Measurements from ENCODE around the gene ALS2.

ALS2 gene

GRCh38 chr2:201780674-201781493, at the start of gene ALS2:
TSS of gene ALS2 (minus strand) at chr2:201780933. CDS start at chr2:201768885, 12,048 bp downstream.
- peak within 1 kb of the TSS; percentile 91 for H3K9ac ChIP-seq (ENCODE audit: insufficient read length, low read depth)
- peak; percentile 98 for DNase-seq (ENCODE audit: low read depth, low spot score)
- no peaks in the 10 kb centered on the region for H3K4me1 ChIP-seq (ENCODE audit: insufficient read depth, insufficient read length)
- no peak for TF ChIP-seq SUZ12 (IDR thresholded peaks at IDR 0.05; ENCODE audit: extremely low read depth, insufficient read depth, insufficient read length)
- TF ChIP-seq ZNF274 (IDR thresholded peaks at IDR 0.05; ENCODE audit: low read depth, low read length), result no peak
- peak; percentile 36 for TF ChIP-seq YY1 (IDR thresholded peaks at IDR 0.05; ENCODE audit: insufficient read depth, insufficient read length)
- peak within 1 kb of the TSS; percentile 90 for H3K4me3 ChIP-seq (ENCODE audit: insufficient read length, low read depth)
- H3K9me3 ChIP-seq (ENCODE audit: insufficient read depth, low read length), result no peaks in the 10 kb centered on the region
- peaks cover under 1% of the 10 kb centered on the region for H3K36me3 ChIP-seq (ENCODE audit: insufficient read depth, insufficient read length, low read length)
- no peaks in the 10 kb centered on the region for H3K27me3 ChIP-seq (ENCODE audit: insufficient read depth, insufficient read length)

- TF ChIP-seq YY1 (IDR thresholded peaks at IDR 0.05; ENCODE audit: insufficient read depth, insufficient read length) (no peak), ZNF274 (IDR thresholded peaks at IDR 0.05; ENCODE audit: low read depth, low read length) (no peak), SUZ12 (IDR thresholded peaks at IDR 0.05; ENCODE audit: extremely low read depth, insufficient read depth, insufficient read length) (no peak)
- H3K9ac ChIP-seq (ENCODE audit: insufficient read length, low read depth), result no peak overlapping the region
- H3K4me3 ChIP-seq (ENCODE audit: insufficient read length, low read depth), result no peak overlapping the region
- no peaks in the 10 kb centered on the region for H3K36me3 ChIP-seq (ENCODE audit: insufficient read depth, insufficient read length, low read length)
- no peaks in the 10 kb centered on the region for H3K4me1 ChIP-seq (ENCODE audit: insufficient read depth, insufficient read length)
- H3K27me3 ChIP-seq (ENCODE audit: insufficient read depth, insufficient read length), result no peaks in the 10 kb centered on the region
- no peaks in the 10 kb centered on the region for H3K9me3 ChIP-seq (ENCODE audit: insufficient read depth, low read length)
- DNase-seq (ENCODE audit: low read depth, low spot score), result no peak
Observed at GRCh38 chr2:201828220-201828619, 47.5 kb upstream of the ALS2 start.

- no peaks in the 10 kb centered on the region for H3K27me3 ChIP-seq (ENCODE audit: insufficient read depth, insufficient read length)
- H3K4me1 ChIP-seq (ENCODE audit: insufficient read depth, insufficient read length), result no peaks in the 10 kb centered on the region
- H3K9me3 ChIP-seq (ENCODE audit: insufficient read depth, low read length), result no peaks in the 10 kb centered on the region
- H3K4me3 ChIP-seq (ENCODE audit: insufficient read length, low read depth), result no peak overlapping the region
- H3K36me3 ChIP-seq (ENCODE audit: insufficient read depth, insufficient read length, low read length), result no peaks in the 10 kb centered on the region
- no peak overlapping the region for H3K9ac ChIP-seq (ENCODE audit: insufficient read length, low read depth)
- no peak for TF ChIP-seq SUZ12 (IDR thresholded peaks at IDR 0.05; ENCODE audit: extremely low read depth, insufficient read depth, insufficient read length)
- TF ChIP-seq YY1 (IDR thresholded peaks at IDR 0.05; ENCODE audit: insufficient read depth, insufficient read length), result no peak
- TF ChIP-seq ZNF274 (IDR thresholded peaks at IDR 0.05; ENCODE audit: low read depth, low read length), result no peak
- no peak for DNase-seq (ENCODE audit: low read depth, low spot score)
Observed at GRCh38 chr2:201827621-201828020, 46.9 kb upstream of the ALS2 start.

- no peak for DNase-seq (ENCODE audit: low read depth, low spot score)
- Histone ChIP-seq H3K9ac (ENCODE audit: insufficient read length, low read depth) (no peak overlapping the region), H3K4me3 (ENCODE audit: insufficient read length, low read depth) (no peak overlapping the region), H3K4me1 (ENCODE audit: insufficient read depth, insufficient read length) (no peaks in the 10 kb centered on the region), H3K9me3 (ENCODE audit: insufficient read depth, low read length) (no peaks in the 10 kb centered on the region), H3K27me3 (ENCODE audit: insufficient read depth, insufficient read length) (no peaks in the 10 kb centered on the region), H3K36me3 (ENCODE audit: insufficient read depth, insufficient read length, low read length) (no peaks in the 10 kb centered on the region)
- TF ChIP-seq SUZ12 (IDR thresholded peaks at IDR 0.05; ENCODE audit: extremely low read depth, insufficient read depth, insufficient read length) (no peak), ZNF274 (IDR thresholded peaks at IDR 0.05; ENCODE audit: low read depth, low read length) (no peak), YY1 (IDR thresholded peaks at IDR 0.05; ENCODE audit: insufficient read depth, insufficient read length) (no peak)
Observed at GRCh38 chr2:201824212-201824611, 43.5 kb upstream of the ALS2 start.

GRCh38 chr2:201821080-201821479, 40.3 kb upstream of the ALS2 start:
- no peak overlapping the region for H3K9ac ChIP-seq (ENCODE audit: insufficient read length, low read depth)
- H3K4me3 ChIP-seq (ENCODE audit: insufficient read length, low read depth), result no peak overlapping the region
- DNase-seq (ENCODE audit: low read depth, low spot score), result no peak

GRCh38 chr2:201820383-201821007, 39.8 kb upstream of the ALS2 start:
- TF ChIP-seq YY1 (IDR thresholded peaks at IDR 0.05; ENCODE audit: insufficient read depth, insufficient read length) (no peak), ZNF274 (IDR thresholded peaks at IDR 0.05; ENCODE audit: low read depth, low read length) (no peak), SUZ12 (IDR thresholded peaks at IDR 0.05; ENCODE audit: extremely low read depth, insufficient read depth, insufficient read length) (no peak)
- Histone ChIP-seq H3K4me1 (ENCODE audit: insufficient read depth, insufficient read length) (no peaks in the 10 kb centered on the region), H3K4me3 (ENCODE audit: insufficient read length, low read depth) (no peak overlapping the region), H3K9me3 (ENCODE audit: insufficient read depth, low read length) (peaks cover 17% of the 10 kb centered on the region; the same call in 1 of the 2 replicates), H3K36me3 (ENCODE audit: insufficient read depth, insufficient read length, low read length) (no peaks in the 10 kb centered on the region), H3K27me3 (ENCODE audit: insufficient read depth, insufficient read length) (no peaks in the 10 kb centered on the region), H3K9ac (ENCODE audit: insufficient read length, low read depth) (no peak overlapping the region)
- no peak for DNase-seq (ENCODE audit: low read depth, low spot score)

More at GRCh38 chr2:201821080-201821479, 40.3 kb upstream of the ALS2 start:
- TF ChIP-seq SUZ12 (IDR thresholded peaks at IDR 0.05; ENCODE audit: extremely low read depth, insufficient read depth, insufficient read length), result no peak
- no peak for TF ChIP-seq YY1 (IDR thresholded peaks at IDR 0.05; ENCODE audit: insufficient read depth, insufficient read length)
- no peak for TF ChIP-seq ZNF274 (IDR thresholded peaks at IDR 0.05; ENCODE audit: low read depth, low read length)
- Histone ChIP-seq H3K36me3 (ENCODE audit: insufficient read depth, insufficient read length, low read length) (no peaks in the 10 kb centered on the region), H3K4me1 (ENCODE audit: insufficient read depth, insufficient read length) (no peaks in the 10 kb centered on the region), H3K27me3 (ENCODE audit: insufficient read depth, insufficient read length) (no peaks in the 10 kb centered on the region), H3K9me3 (ENCODE audit: insufficient read depth, low read length) (peaks cover 15% of the 10 kb centered on the region; the same call in 1 of the 2 replicates)

Data from NT2/D1 (cell line).